Spinal cord (tissue), 10 donors: ENCODE data around the gene DNPEP. TPM values are rescaled to one million over a fixed set of nuclear protein-coding genes. Genes with fewer than 3 reads are reported as not detected.
A peak's percentile ranks its signal among the peaks of the same experiment; 100 is the strongest.

Experiments
- DNase-seq, 6 donors: peaks; one replicate each; pipeline versions ENCODE4 v3.0.0 to v3.0.0-alpha.2; 2013 to 2015; ENCODE audit warnings: low spot score in 6 of 6, low read depth in 4 of 6
- H3K27ac ChIP-seq: one replicate; pipeline ENCODE4 v1.5.1; 2013; ENCODE audit warnings: low read depth, low read length, control low read depth
- H3K27me3 ChIP-seq: one replicate; pipeline ENCODE4 v1.6.1; 2013; ENCODE audit warnings: low read length; ENCODE audit not compliant: control insufficient read depth, insufficient read depth
- H3K36me3 ChIP-seq: one replicate; pipeline ENCODE4 v1.6.1; 2013; ENCODE audit warnings: low read length; ENCODE audit not compliant: control insufficient read depth, insufficient read depth
- H3K4me1 ChIP-seq: one replicate; pipeline ENCODE4 v1.6.1; 2013; ENCODE audit warnings: low read length; ENCODE audit not compliant: control insufficient read depth, insufficient read depth
- H3K4me3 ChIP-seq: one replicate; pipeline ENCODE4 v1.5.1; 2013; ENCODE audit warnings: low read depth, low read length, control low read depth
- H3K9me3 ChIP-seq: one replicate; pipeline ENCODE4 v1.6.1; 2013; ENCODE audit warnings: low read length; ENCODE audit not compliant: control insufficient read depth, insufficient read depth
- WGBS: methylation state at CpG from one replicate; pipeline ENCODE4 v1.1.5; 2013; ENCODE audit warnings: missing lambda C conversion rate; ENCODE audit not compliant: insufficient coverage; 5-methylcytosine and 5-hydroxymethylcytosine counted together
- polyA plus RNA-seq, 2 donors: library from polyadenylated mRNA; unstranded; fragments of 120-200 nt; gene quantifications; one replicate each; pipeline ENCODE4 v1.2.1, GENCODE V29; 2013; ENCODE audit not compliant: insufficient read length in 2 of 2
- total RNA-seq, 2 donors: library from RNA; depleted of rRNA in 1 of 2; stranded (reverse); fragments of 120-200 nt in 1 of 2; fragments of >200 nt in 1 of 2; gene quantifications; one replicate each; pipeline versions ENCODE4 v1.2.3 to v1.2.4, GENCODE V29; 2013 to 2014
- donor health status: healthy.

The DNPEP gene
- total and polyA plus RNA-seq, 4 donors, result 25.6 to 57.2 (median 40.5) TPM

DNA sequence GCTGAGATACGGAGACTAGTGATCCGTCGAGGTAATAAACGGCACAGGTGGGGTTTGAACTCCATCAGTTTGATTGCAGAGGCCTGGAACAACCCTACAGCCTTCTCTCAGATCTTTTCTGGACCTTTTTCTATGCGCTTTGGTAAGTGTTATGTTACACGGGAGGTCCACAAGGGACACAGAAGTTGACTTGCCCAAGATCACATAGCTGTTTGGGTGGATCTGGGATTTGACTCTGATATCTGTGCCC, 1.1 kb upstream of the DNPEP start:
- Histone ChIP-seq H3K27me3 (no peaks in the 10 kb centered on the region), H3K4me1 (peaks cover 20% of the 10 kb centered on the region), H3K4me3 (peak overlapping the region; percentile 24), H3K27ac (peak overlapping the region; percentile 75), H3K36me3 (peaks cover 22% of the 10 kb centered on the region), H3K9me3 (no peaks in the 10 kb centered on the region)
- WGBS, result no CpG with 5 or more reads among the region's 6 CpGs
- DNase-seq, result no peak

DNA sequence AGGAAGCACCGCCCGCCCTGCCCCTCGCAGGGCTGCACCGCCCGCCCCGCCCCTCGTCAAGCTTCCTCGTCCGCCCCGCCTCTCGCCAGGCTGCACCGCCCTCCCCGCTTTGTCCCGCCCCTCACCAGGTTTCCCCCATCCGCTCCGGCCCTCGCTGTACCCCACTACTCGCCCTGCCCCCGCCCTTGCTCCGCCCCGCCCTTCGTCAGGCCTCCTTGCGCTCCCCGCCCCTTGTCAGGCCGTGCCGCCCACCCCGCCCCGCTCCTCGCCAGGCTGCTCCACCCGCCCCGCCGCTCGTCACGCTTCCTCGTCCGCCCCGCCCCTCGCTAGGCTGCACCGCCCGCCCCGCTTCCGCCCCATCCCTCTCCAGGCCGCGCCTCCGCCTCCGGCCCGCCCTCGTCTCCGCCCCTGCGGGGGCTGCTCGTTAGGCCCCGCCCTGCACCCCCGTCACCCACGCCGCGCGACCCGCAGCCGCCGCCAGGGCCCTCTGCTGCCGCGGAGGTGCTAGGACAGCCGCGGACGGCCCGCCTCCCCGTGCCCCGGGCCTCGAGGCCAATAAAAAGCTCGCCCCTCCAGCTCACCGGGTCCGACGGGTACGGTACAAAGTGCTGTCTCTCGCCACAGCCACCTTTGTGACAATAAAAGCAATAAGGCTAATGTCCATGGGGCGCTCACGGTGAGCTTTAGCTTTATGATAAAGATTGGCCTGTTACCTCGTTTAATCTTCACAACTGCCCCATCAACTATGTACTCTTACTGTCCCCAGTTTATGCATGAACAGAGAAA, 602 bp upstream of the DNPEP start:
- no peaks in the 10 kb centered on the region for H3K9me3 ChIP-seq
- H3K27ac ChIP-seq, result peak overlapping the region; percentile 75
- peaks cover 24% of the 10 kb centered on the region for H3K36me3 ChIP-seq
- H3K27me3 ChIP-seq, result no peaks in the 10 kb centered on the region
- under 1% methylated on average over 60 of the region's 78 CpGs for WGBS
- peak overlapping the region; percentile 24 for H3K4me3 ChIP-seq
- peaks cover 20% of the 10 kb centered on the region for H3K4me1 ChIP-seq
- peak in 5 of 6 donors; percentile 85 to 99 (median 92) for DNase-seq

DNA sequence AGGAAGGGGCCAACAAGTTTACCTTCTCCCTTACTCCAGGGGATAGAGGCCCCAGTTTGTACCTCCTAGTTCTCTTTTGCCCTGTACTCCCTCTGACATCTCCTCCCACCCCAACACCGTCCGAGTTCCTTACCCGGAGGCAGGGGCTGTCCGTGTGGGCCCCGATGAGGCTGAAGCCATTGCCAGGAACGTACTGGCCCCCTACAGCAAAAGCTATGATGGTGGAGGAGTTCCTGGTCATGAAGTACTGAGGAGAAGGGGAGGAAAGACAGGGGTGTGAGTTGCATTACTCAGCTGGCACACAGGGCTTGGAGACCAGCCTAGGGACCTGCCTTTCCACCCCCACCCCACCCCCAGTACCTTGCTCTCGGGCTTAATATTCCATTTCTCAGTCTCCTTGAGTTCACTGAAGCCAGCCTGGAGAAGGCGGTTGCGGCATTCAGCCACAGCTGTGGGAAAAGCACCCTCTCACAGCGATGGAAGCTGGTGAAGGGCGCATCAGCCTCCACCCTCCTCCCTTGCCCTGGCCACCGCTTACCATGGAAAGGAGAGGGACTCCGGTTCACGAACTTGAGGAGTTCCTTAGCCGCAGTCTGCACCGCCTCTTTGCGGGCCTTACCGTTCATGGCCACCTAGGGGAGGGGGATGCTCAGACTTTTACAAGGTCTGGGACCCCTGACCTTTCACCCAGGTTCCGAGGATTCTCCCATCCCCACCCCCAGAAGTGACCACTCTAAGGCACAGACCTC, 1.0 kb downstream of the DNPEP start:
- Histone ChIP-seq H3K27me3 (no peaks in the 10 kb centered on the region), H3K36me3 (peaks cover 39% of the 10 kb centered on the region), H3K4me3 (peak overlapping the region; percentile 82), H3K4me1 (peaks cover 20% of the 10 kb centered on the region), H3K9me3 (no peaks in the 10 kb centered on the region), H3K27ac (peak overlapping the region; percentile 92)
- 23% methylated on average over 13 of the region's 19 CpGs for whole genome bisulfite sequencing
- no peak for DNase-seq

DNA sequence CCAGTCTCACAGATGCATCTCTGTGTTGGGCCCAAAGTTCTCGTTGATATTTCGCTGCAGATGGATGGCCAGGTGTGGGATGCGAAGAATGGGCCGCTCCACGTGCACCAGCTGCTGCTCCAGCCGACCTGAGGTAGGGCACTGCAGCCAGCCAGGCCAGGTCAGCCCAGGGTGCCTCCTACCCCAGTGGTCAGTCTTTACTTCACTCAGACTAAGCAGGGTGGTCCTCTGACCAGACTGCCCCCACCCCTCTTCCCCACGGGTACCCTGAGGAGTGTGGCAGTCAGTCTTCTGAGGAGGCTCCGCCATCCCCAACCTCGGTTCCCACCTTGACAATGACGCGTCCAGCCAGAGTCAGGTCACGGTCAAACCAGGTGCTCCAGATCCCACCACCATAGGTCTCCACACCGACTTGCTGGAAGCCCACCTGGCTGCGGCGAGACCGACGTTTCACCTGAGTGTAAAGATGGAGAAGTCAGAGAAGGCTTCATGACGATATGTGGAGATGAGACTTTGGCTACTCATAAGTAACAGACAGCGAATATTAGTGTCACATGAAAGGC, 1.7 kb downstream of the DNPEP start:
- peaks cover 20% of the 10 kb centered on the region for H3K4me1 ChIP-seq
- WGBS, result 98% methylated on average over 17 of the region's 19 CpGs
- H3K27me3 ChIP-seq, result no peaks in the 10 kb centered on the region
- no peak for DNase-seq
- no peak overlapping the region for H3K27ac ChIP-seq
- peaks cover 46% of the 10 kb centered on the region for H3K36me3 ChIP-seq
- H3K4me3 ChIP-seq, result no peak overlapping the region
- no peaks in the 10 kb centered on the region for H3K9me3 ChIP-seq

DNA sequence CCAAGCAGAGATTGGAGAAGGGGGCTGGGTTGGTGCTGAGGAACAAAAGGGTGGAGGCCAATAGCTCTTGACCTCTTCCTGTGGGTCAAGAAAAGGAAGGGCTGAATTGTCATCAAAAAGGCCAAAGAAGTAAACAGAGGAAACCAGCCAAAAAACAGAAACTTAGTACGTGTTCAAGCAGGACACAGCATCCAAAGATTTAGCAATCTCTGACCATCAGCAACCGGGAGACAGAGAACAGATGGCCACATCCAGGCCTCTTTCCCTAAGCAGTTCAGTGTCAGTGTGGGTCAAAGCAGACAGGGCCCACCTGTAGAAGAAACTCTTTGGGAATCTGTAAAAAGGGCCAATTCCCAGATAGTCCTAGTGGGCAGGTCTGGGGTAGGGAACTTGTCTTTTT, 2.9 kb downstream of the DNPEP start:
- no peak overlapping the region for H3K27ac ChIP-seq
- H3K9me3 ChIP-seq, result no peaks in the 10 kb centered on the region
- H3K4me1 ChIP-seq, result peaks cover 20% of the 10 kb centered on the region
- 85% methylated on average over 2 of the region's 2 CpGs for WGBS
- no peaks in the 10 kb centered on the region for H3K27me3 ChIP-seq
- no peak overlapping the region for H3K4me3 ChIP-seq
- peaks cover 50% of the 10 kb centered on the region for H3K36me3 ChIP-seq
- DNase-seq, result no peak

DNA sequence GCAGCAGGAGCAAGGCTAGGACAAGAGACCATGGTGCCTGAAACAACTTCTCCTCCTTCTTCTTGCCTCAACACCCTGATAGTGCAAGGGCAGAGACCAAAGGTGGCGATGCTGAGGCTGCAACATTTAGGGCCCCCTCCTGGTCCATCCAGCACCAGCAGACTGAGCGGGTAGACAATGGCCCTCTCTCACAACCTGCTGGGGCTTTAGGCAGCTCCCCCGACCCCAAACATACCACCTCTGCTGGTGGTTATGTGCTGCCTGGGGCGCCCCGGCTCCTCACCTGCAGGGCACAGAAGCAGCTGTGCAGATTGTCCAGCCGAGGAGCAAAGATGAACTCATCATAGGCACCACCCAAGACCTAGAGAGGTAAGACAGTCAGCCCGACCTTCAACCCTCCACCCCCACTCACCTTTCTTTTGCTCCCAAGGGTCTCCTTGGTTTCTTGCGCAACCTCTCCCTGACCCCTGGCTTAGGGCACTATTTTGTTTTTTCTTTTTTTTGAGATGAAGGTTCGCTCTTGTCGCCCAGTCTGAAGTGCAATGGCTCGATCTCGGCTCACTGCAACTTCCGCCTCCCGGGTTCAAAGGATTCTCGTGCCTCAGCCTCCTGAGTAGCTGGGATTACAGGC, 3.5 kb downstream of the DNPEP start:
- Histone ChIP-seq H3K4me1 (peaks cover 20% of the 10 kb centered on the region), H3K9me3 (no peaks in the 10 kb centered on the region), H3K27me3 (no peaks in the 10 kb centered on the region), H3K4me3 (no peak overlapping the region), H3K27ac (no peak overlapping the region), H3K36me3 (peaks cover 50% of the 10 kb centered on the region)
- 92% methylated on average over 12 of the region's 15 CpGs for WGBS
- no peak for DNase-seq

DNA sequence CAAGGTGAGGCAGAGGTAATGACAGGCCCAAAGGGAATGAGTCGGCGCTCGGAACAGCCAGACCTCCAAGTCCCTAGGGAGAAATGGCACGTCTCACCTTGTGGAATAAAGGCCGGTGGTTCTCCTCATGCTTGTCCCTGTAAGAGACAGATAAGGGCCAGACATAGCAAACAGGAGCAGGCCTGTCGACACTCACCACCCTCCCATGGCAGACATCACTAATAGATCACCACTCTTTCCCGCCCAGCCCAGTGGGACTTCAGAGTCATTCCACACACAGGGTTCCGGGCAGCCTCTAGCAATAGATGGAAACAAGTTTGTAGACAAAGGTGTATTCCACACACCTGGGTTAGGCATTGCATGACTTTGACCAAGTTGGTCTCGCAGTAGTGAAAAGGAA, 6.3 kb downstream of the DNPEP start:
- 83% methylated on average over 7 of the region's 9 CpGs for WGBS
- H3K4me1 ChIP-seq, result peaks cover 9% of the 10 kb centered on the region
- DNase-seq, result no peak

DNA sequence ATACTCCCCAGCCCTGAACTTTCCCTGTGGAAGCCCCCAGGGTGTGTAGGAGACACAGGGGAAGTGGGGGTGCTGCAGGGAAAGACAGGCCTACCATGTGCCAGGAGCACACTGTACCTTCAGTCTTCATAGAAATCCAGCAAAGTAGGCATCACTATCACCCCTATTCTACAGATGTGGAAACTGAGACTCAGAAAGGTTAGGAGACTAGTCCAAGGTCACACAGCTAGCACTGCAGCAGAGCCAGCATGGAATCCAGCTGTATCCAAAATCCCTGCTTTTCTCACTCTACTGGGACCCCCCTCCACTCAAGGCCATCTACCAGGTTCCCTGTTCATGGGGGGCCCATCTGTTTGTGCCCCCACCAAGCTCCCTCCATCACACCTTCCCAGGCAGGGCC, 6.8 kb downstream of the DNPEP start:
- H3K27ac ChIP-seq, result no peak overlapping the region
- H3K27me3 ChIP-seq, result no peaks in the 10 kb centered on the region
- no peak for DNase-seq
- H3K9me3 ChIP-seq, result no peaks in the 10 kb centered on the region
- H3K4me3 ChIP-seq, result no peak overlapping the region
- peaks cover 4% of the 10 kb centered on the region for H3K4me1 ChIP-seq
- peaks cover 43% of the 10 kb centered on the region for H3K36me3 ChIP-seq

More for the DNA sequence above, 6.3 kb downstream of the DNPEP start:
- Histone ChIP-seq H3K9me3 (no peaks in the 10 kb centered on the region), H3K36me3 (peaks cover 48% of the 10 kb centered on the region), H3K4me3 (no peak overlapping the region), H3K27ac (no peak overlapping the region), H3K27me3 (no peaks in the 10 kb centered on the region)

DNA sequence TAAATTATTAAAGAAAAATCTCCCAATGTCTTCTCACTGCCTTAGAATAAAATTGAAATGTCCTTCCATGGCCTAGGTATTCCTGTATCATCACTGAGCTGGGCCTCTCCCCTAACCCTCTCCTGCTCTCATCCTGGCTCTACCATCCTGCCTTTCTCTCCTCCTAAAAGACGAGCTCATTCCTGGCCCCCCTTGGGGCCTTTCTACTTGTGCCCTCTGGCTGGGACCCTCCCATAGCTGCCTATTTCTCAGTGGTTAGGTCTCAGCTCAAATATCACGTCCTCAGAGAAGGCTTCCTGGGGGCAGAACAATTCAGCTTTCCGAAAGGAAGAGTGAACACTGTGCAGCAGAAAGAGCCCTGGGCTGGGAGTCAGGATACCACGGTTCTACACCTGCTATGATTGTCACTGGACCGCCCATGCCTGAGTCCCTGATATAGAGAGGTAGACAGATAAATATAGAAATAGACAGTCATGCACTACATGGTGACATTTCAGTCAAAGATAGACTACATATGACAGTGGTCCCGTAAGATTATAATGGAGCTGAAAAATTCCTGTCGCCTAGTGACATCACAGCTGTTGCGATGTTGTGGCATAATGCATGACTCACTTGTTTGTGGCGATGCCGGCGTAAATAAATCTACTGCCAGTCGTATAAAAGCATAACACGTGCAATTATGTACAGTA, 9.4 kb downstream of the DNPEP start:
- Histone ChIP-seq H3K27me3 (no peaks in the 10 kb centered on the region), H3K9me3 (no peaks in the 10 kb centered on the region), H3K4me3 (no peak overlapping the region), H3K36me3 (peaks cover 40% of the 10 kb centered on the region), H3K27ac (no peak overlapping the region), H3K4me1 (no peaks in the 10 kb centered on the region)
- DNase-seq, result no peak
- WGBS, result 67% methylated on average over 5 of the region's 13 CpGs
